GM12878 (cell line): ENCODE measurements around the gene LARGE1. TPM values are rescaled to one million over a fixed set of nuclear protein-coding genes. Genes with fewer than 3 reads are reported as not detected.

Experiments
- ATAC-seq: fragments of 200-7000 bp; cut with Tn5 transposase; 3 replicates; pipeline ENCODE4 v1.9.1; 2020; ENCODE audit warnings: mild to moderate bottlenecking, moderate library complexity
- BruUV-seq: library from RNA; stranded (reverse); fragments of 400-500 nt; replicated peaks from 2 replicates; lab custom pipeline; 2021; lab: Mats Ljungman, UMichigan
- CTCF ChIA-PET: fragments of 300-600 bp; sonication (Branson Sonifier 250); formaldehyde crosslinking; extraction: SDS; loops from one replicate; lab custom pipeline; 2021; ENCODE audit warnings: inconsistent platforms; lab: Yijun Ruan, JAX
- POLR2A ChIA-PET: fragments of 350-600 bp; formaldehyde crosslinking; extraction: SDS; loops from one replicate; lab custom pipeline; 2021; ENCODE audit warnings: inconsistent platforms; lab: Charles Lee
- RAD21 ChIA-PET: fragments of 300-600 bp; sonication (Branson Sonifier 250); formaldehyde crosslinking; loops from one replicate; lab custom pipeline; 2023; ENCODE audit warnings: antibody characterized with exemption; ENCODE audit not compliant: unreplicated experiment; lab: Charles Lee
- SMC1A ChIA-PET: fragments of 300-600 bp; sonication (Branson Sonifier 250); formaldehyde crosslinking; loops from one replicate; lab custom pipeline; 2023; ENCODE audit not compliant: unreplicated experiment, uncharacterized antibody; lab: Charles Lee
- DNase-seq: peaks from one replicate; pipeline ENCODE4 v3.0.0-alpha.2; 2011; ENCODE audit warnings: low read depth, low spot score
- FAIRE-seq: peaks from 3 replicates; lab custom pipeline; 2011; peaks lifted over from hg19 to GRCh38; lab: Jason Lieb, UNC
- H2AFZ ChIP-seq: 2 replicates; pipeline ENCODE4 v1.6.0; 2011; ENCODE audit warnings: low read depth, low read length, control low read depth; ENCODE audit not compliant: control insufficient read depth
- H3K27ac ChIP-seq: 2 replicates; pipeline ENCODE4 v1.5.1; 2011; ENCODE audit warnings: control low read depth; ENCODE audit not compliant: control insufficient read depth, insufficient read depth
- H3K27me3 ChIP-seq, 2 experiments: replicated peaks in 1 of 2; 2 replicates each; pipeline versions ENCODE4 v1.6.0 to v1.6.1; 2011; ENCODE audit warnings: low read length in 1 of 2; ENCODE audit not compliant: control insufficient read depth in 2 of 2, insufficient read depth in 2 of 2
- H3K36me3 ChIP-seq, 2 experiments: 2 replicates each; pipeline ENCODE4 v1.5.1; 2011; ENCODE audit warnings: low read length in 1 of 2; ENCODE audit not compliant: control insufficient read depth in 2 of 2, insufficient read depth in 2 of 2
- H3K4me1 ChIP-seq: 2 replicates; pipeline ENCODE4 v1.6.1; 2011; ENCODE audit warnings: mild to moderate bottlenecking, low read length, moderate library complexity, mixed read lengths; ENCODE audit not compliant: control insufficient read depth, insufficient read depth
- H3K4me2 ChIP-seq: 2 replicates; pipeline ENCODE4 v1.6.0; 2011; ENCODE audit warnings: control low read depth; ENCODE audit not compliant: control insufficient read depth, insufficient read depth
- H3K4me3 ChIP-seq: fragments of 200-600 bp; sonication (generic); 2 replicates; pipeline ENCODE4 v1.5.1; 2016
- H3K79me2 ChIP-seq: 2 replicates; pipeline ENCODE4 v1.6.0; 2011; ENCODE audit warnings: low read length; ENCODE audit not compliant: control insufficient read depth, insufficient read depth
- H3K9ac ChIP-seq: 2 replicates; pipeline ENCODE4 v1.8.0; 2011; ENCODE audit warnings: low read length, control low read depth, mixed read lengths; ENCODE audit not compliant: control insufficient read depth, insufficient read depth
- H3K9me3 ChIP-seq: replicated peaks from 3 replicates; pipeline ENCODE4 v1.5.1; 2011; ENCODE audit warnings: mild to moderate bottlenecking, low read length; ENCODE audit not compliant: control insufficient read depth, insufficient read depth
- H4K20me1 ChIP-seq: 2 replicates; pipeline ENCODE4 v1.6.0; 2011; ENCODE audit not compliant: control insufficient read depth, insufficient read depth
- BACH1 ChIP-seq: fragments of 450-650 bp; IDR thresholded peaks from 2 replicates; pipeline ENCODE4 v1.6.1; 2017; ENCODE audit warnings: mild to moderate bottlenecking, borderline replicate concordance
- CREB1 ChIP-seq: IDR thresholded peaks from 2 replicates; pipeline ENCODE4 v1.6.1; 2012; ENCODE audit warnings: low read depth, mild to moderate bottlenecking, inconsistent platforms
- EGR1 ChIP-seq, 2 experiments: IDR thresholded peaks; 1 replicate in 1 of 2; 2 replicates in 1 of 2; pipeline ENCODE4 v1.6.1; 2011 to 2012; ENCODE audit warnings: low read depth in 2 of 2, low read length in 2 of 2, borderline replicate concordance in 1 of 2, mild to moderate bottlenecking in 1 of 2, moderate library complexity in 1 of 2
- IKZF2 ChIP-seq, 2 experiments: fragments of 450-650 bp; IDR thresholded peaks; 2 replicates each; pipeline ENCODE4 v1.6.1; 2017; ENCODE audit warnings: mild to moderate bottlenecking in 2 of 2, moderate library complexity in 2 of 2
- MEF2B ChIP-seq: fragments of 450-650 bp; IDR thresholded peaks from 2 replicates; pipeline ENCODE4 v1.6.1; 2018; ENCODE audit warnings: mild to moderate bottlenecking, moderate library complexity; ENCODE audit not compliant: partially characterized antibody, poor library complexity, severe bottlenecking
- RB1 ChIP-seq: fragments of 450-650 bp; formaldehyde crosslinking; IDR thresholded peaks from 2 replicates; pipeline ENCODE4 v1.6.1; 2017; ENCODE audit warnings: mild to moderate bottlenecking, borderline replicate concordance
- SRF ChIP-seq, 2 experiments: IDR thresholded peaks; 2 replicates each; pipeline ENCODE4 v1.6.1; 2011; ENCODE audit warnings: low read depth in 2 of 2, low read length in 2 of 2, mild to moderate bottlenecking in 1 of 2, moderate library complexity in 1 of 2
- SUPT20H ChIP-seq: IDR thresholded peaks from 2 replicates; pipeline ENCODE4 v1.6.1; 2011; ENCODE audit warnings: low read depth, mild to moderate bottlenecking, low read length, moderate library complexity, borderline replicate concordance; ENCODE audit not compliant: control insufficient read depth
- TCF7 ChIP-seq: IDR thresholded peaks from 2 replicates; pipeline ENCODE4 v1.6.1; 2014; ENCODE audit warnings: antibody characterized with exemption, borderline replicate concordance
- WGBS: methylation state at CpG from one replicate; pipeline ENCODE4 v1.1.6; 2016; ENCODE audit warnings: low lambda C conversion rate; ENCODE audit not compliant: insufficient replicate concordance, insufficient coverage; ENCODE audit errors: missing lambda C conversion rate; 5-methylcytosine and 5-hydroxymethylcytosine counted together
- in situ Hi-C: fragments of 300-500 bp; cut with MboI; formaldehyde crosslinking; loops from 9 replicates; pipeline ENCODE4 v1.14.3; 2018; ENCODE audit warnings: mixed read lengths
- intact Hi-C: fragments of 100-400 bp; cut with micrococcal nuclease; formaldehyde crosslinking; loops from one replicate; pipeline ENCODE4 v1.14.2; 2022; ENCODE audit not compliant: unreplicated experiment
- polyA plus RNA-seq, 11 experiments: library from polyadenylated mRNA; depleted of rRNA in 4 of 11; unstranded in 6 of 11; stranded (reverse) in 5 of 11; fragments of >200 nt; fragmentation: Nextera tagmentation in 4 of 11; fragmentation: Illumina TruSeq in 1 of 11; extraction: Ambion mirVana in 4 of 11; extraction: Trizol in 1 of 11; gene quantifications; 1 replicate in 1 of 11; 2 replicates in 10 of 11; pipeline versions ENCODE4 v1.2.1 to v1.2.3, GENCODE V29; 2011 to 2016; ENCODE audit warnings: inconsistent platforms in 2 of 11, missing spikeins in 2 of 11, low read depth in 1 of 11
- total RNA-seq, 4 experiments: library from RNA; depleted of rRNA in 3 of 4; stranded (reverse); fragments of >200 nt in 3 of 4; fragmentation: Illumina TruSeq in 1 of 4; extraction: Trizol in 1 of 4; gene quantifications; 2 replicates each; pipeline versions ENCODE4 v1.2.1 to v1.2.3, GENCODE V29; 2013 to 2021
- TF ChIP-seq, protein P1 (sequence below): IDR thresholded peaks from 2 replicates; pipeline ENCODE4 v1.6.1; 2011; ENCODE audit warnings: low read depth, low read length, improper control_type of control experiment, borderline replicate concordance
- TF ChIP-seq, protein P2 (sequence below): fragments of 450-650 bp; IDR thresholded peaks from 2 replicates; pipeline ENCODE4 v1.6.1; 2016; ENCODE audit warnings: mild to moderate bottlenecking, moderate library complexity, borderline replicate concordance
- TF ChIP-seq, protein P3 (sequence below): fragments of 450-650 bp; IDR thresholded peaks from 2 replicates; pipeline ENCODE4 v1.6.1; 2016; ENCODE audit warnings: mild to moderate bottlenecking
- TF ChIP-seq, protein P4 (sequence below): fragments of 450-650 bp; IDR thresholded peaks from 2 replicates; pipeline ENCODE4 v1.6.1; 2018; ENCODE audit warnings: borderline replicate concordance, mild to moderate bottlenecking; ENCODE audit not compliant: partially characterized antibody

LARGE1 gene
- total and polyA plus RNA-seq, 10 of the 15 experiments (the other 5 are each of a cell fraction or from before 2014, with no cell fraction given), result 3.2 to 41.4 (median 17.3) TPM

DNA sequence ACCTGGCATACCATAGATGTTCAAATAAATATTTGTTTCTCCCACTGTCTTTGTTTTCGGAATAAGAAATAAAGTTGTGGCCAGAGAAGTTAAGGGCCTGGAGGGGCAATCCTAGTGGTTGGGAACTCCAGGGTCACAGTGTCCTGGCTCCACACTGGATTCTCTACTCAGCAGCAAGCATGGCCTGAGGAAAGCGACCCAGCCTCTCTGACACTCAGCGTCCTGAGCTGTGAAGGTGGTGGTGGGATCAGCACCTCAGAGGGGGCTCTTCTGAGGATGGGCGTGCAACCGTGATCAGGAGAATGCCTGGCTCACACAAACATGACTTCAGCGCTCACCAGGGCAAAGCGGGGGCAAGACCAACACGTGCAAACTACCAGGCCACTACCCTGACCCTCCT lies 59.9 kb downstream of the LARGE1 start (continued):
- TF ChIP-seq, protein P1, sequence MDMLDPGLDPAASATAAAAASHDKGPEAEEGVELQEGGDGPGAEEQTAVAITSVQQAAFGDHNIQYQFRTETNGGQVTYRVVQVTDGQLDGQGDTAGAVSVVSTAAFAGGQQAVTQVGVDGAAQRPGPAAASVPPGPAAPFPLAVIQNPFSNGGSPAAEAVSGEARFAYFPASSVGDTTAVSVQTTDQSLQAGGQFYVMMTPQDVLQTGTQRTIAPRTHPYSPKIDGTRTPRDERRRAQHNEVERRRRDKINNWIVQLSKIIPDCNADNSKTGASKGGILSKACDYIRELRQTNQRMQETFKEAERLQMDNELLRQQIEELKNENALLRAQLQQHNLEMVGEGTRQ, result no peak
- no peak for TF ChIP-seq EGR1 (IDR thresholded peaks at IDR 0.05; ENCODE audit: borderline replicate concordance in 1 of 2, low read depth in 2 of 2, low read length in 2 of 2)
- TF ChIP-seq, protein P2, sequence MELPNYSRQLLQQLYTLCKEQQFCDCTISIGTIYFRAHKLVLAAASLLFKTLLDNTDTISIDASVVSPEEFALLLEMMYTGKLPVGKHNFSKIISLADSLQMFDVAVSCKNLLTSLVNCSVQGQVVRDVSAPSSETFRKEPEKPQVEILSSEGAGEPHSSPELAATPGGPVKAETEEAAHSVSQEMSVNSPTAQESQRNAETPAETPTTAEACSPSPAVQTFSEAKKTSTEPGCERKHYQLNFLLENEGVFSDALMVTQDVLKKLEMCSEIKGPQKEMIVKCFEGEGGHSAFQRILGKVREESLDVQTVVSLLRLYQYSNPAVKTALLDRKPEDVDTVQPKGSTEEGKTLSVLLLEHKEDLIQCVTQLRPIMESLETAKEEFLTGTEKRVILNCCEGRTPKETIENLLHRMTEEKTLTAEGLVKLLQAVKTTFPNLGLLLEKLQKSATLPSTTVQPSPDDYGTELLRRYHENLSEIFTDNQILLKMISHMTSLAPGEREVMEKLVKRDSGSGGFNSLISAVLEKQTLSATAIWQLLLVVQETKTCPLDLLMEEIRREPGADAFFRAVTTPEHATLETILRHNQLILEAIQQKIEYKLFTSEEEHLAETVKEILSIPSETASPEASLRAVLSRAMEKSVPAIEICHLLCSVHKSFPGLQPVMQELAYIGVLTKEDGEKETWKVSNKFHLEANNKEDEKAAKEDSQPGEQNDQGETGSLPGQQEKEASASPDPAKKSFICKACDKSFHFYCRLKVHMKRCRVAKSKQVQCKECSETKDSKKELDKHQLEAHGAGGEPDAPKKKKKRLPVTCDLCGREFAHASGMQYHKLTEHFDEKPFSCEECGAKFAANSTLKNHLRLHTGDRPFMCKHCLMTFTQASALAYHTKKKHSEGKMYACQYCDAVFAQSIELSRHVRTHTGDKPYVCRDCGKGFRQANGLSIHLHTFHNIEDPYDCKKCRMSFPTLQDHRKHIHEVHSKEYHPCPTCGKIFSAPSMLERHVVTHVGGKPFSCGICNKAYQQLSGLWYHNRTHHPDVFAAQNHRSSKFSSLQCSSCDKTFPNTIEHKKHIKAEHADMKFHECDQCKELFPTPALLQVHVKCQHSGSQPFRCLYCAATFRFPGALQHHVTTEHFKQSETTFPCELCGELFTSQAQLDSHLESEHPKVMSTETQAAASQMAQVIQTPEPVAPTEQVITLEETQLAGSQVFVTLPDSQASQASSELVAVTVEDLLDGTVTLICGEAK, result no peak

DNA sequence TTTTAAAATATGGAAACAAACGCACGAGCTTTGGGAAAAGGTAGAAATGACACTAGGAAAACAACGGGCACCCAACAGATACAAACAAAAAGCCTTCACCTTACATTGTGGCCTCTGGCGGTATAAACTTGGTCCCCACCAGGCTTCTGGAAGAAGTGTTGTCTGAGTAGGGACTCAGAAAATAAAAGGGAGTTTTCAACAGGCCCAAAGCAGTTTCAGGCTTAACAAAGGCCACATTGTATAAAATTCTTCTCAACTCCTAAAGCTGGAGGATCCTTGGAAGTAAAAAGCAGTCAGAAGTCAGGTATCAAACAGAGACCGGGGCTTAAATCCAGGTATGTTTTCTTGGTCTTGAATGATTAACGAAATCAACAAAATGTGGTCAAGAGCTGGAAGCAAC lies 61.0 kb downstream of the LARGE1 start:
- Histone ChIP-seq H3K9me3 (no peaks in the 10 kb centered on the region), H3K9ac (no peak overlapping the region), H3K4me3 (no peak overlapping the region), H3K4me2 (no peak overlapping the region), H3K36me3 (no peaks in the 10 kb centered on the region), H4K20me1 (no peaks in the 10 kb centered on the region), H2AFZ (no peak overlapping the region), H3K4me1 (peaks cover 10% of the 10 kb centered on the region; the same call in 1 of the 2 replicates), H3K27me3 (no peaks in the 10 kb centered on the region), H3K79me2 (peaks cover 4% of the 10 kb centered on the region), H3K27ac (no peak overlapping the region)
- ChIA-PET CTCF (no interaction called here), POLR2A (no interaction called here), SMC1A (no interaction called here), RAD21 (interaction anchor here (0.6 to 0.9 kb wide), 2 partner anchors 12 to 60 kb away, joined by 3 read pairs; no protein-coding TSS in a partner anchor)
- in situ Hi-C loops, result no loop called here
- DNase-seq (no peak), ATAC-seq (no peak), FAIRE-seq (no peak)
- intact Hi-C loops, result no loop called here
- no TSS peak for BruUV-seq
- 100% methylated on average over 6 of the region's 6 CpGs for WGBS
- TF ChIP-seq SUPT20H (no peak), MEF2B (no peak), TCF7 (no peak), CREB1 (no peak), BACH1 (no peak), RB1 (no peak), IKZF2 (IDR thresholded peaks at IDR 0.05) (no peak), SRF (IDR thresholded peaks at IDR 0.05; ENCODE audit: low read depth in 2 of 2, low read length in 2 of 2) (no peak)
- TF ChIP-seq, protein P3, sequence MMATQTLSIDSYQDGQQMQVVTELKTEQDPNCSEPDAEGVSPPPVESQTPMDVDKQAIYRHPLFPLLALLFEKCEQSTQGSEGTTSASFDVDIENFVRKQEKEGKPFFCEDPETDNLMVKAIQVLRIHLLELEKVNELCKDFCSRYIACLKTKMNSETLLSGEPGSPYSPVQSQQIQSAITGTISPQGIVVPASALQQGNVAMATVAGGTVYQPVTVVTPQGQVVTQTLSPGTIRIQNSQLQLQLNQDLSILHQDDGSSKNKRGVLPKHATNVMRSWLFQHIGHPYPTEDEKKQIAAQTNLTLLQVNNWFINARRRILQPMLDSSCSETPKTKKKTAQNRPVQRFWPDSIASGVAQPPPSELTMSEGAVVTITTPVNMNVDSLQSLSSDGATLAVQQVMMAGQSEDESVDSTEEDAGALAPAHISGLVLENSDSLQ, result no peak
- TF ChIP-seq, protein P4, sequence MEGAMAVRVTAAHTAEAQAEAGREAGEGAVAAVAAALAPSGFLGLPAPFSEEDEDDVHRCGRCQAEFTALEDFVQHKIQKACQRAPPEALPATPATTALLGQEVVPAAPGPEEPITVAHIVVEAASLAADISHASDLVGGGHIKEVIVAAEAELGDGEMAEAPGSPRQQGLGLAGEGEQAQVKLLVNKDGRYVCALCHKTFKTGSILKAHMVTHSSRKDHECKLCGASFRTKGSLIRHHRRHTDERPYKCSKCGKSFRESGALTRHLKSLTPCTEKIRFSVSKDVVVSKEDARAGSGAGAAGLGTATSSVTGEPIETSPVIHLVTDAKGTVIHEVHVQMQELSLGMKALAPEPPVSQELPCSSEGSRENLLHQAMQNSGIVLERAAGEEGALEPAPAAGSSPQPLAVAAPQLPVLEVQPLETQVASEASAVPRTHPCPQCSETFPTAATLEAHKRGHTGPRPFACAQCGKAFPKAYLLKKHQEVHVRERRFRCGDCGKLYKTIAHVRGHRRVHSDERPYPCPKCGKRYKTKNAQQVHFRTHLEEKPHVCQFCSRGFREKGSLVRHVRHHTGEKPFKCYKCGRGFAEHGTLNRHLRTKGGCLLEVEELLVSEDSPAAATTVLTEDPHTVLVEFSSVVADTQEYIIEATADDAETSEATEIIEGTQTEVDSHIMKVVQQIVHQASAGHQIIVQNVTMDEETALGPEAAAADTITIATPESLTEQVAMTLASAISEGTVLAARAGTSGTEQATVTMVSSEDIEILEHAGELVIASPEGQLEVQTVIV, result no peak
